ENCODE data around the gene PERM1.

GRCh38 chr1:1005774-1006304 is 23.9 kb upstream of the PERM1 start:
- TF ChIP-seq CTCF (IDR thresholded peaks at IDR 0.05), result no peak
- TF ChIP-seq POLR2A (IDR thresholded peaks at IDR 0.05), result no peak

Data from breast epithelium (tissue), 3 donors.